WTC11 (cell line): ENCODE data around the gene BRD4. TPM values are rescaled to one million over a fixed set of nuclear protein-coding genes. Genes with fewer than 3 reads are reported as not detected.
"Not testable (repeated sequence)": the region's sequence is repeated elsewhere in the genome, so short reads cannot be mapped to it uniquely, and the experiment has no call there.

ENCODE experiments used
- ATAC-seq: fragments of 200-7000 bp; cut with Tn5 transposase; 2 replicates; pipeline ENCODE4 v1.10.0; 2021; ENCODE audit warnings: mild to moderate bottlenecking, moderate library complexity
- CTCF ChIA-PET: fragments of 300-600 bp; sonication (Branson Sonifier 250); formaldehyde crosslinking; loops from one replicate; lab custom pipeline; 2021; ENCODE audit warnings: antibody characterized with exemption; lab: Charles Lee
- POLR2A ChIA-PET: fragments of 350-600 bp; sonication (Branson Sonifier 250); formaldehyde crosslinking; loops from one replicate; lab custom pipeline; 2021; ENCODE audit warnings: antibody characterized with exemption; lab: Charles Lee
- DNase-seq: peaks from one replicate; pipeline ENCODE4 v3.0.0; 2021; ENCODE audit warnings: low spot score
- H3K27ac Mint-ChIP-seq: 2 replicates; pipeline ENCODE4 v1.8.0; 2021; ENCODE audit warnings: mixed read lengths
- H3K27me3 Mint-ChIP-seq: 2 replicates; pipeline ENCODE4 v1.8.0; 2021; ENCODE audit warnings: low read depth, mild to moderate bottlenecking, moderate library complexity, mixed read lengths
- H3K36me3 Mint-ChIP-seq: 2 replicates; pipeline ENCODE4 v1.8.0; 2021; ENCODE audit warnings: mixed read lengths
- H3K4me1 Mint-ChIP-seq: 2 replicates; pipeline ENCODE4 v1.8.0; 2022; ENCODE audit warnings: mixed read lengths
- H3K4me3 Mint-ChIP-seq: 2 replicates; pipeline ENCODE4 v1.8.0; 2021; ENCODE audit warnings: mild to moderate bottlenecking, moderate library complexity, mixed read lengths
- H3K9me3 Mint-ChIP-seq: 2 replicates; pipeline ENCODE4 v1.8.0; 2021; ENCODE audit warnings: mixed read lengths
- CREM ChIP-seq: sonication (generic); formaldehyde crosslinking; IDR thresholded peaks from 2 replicates; pipeline ENCODE4 v1.8.1; 2022; ENCODE audit warnings: mild to moderate bottlenecking, missing genetic modification reagents, moderate library complexity
- FOXP1 ChIP-seq: sonication (generic); formaldehyde crosslinking; IDR thresholded peaks from 2 replicates; pipeline ENCODE4 v1.8.0; 2022; ENCODE audit warnings: missing genetic modification reagents, mild to moderate bottlenecking, moderate library complexity, borderline replicate concordance
- GTF2I ChIP-seq: fragments of 250-450 bp; sonication (Bioruptor Pico); conservative IDR thresholded peaks from 2 replicates; pipeline ENCODE4 v1.4.0; 2021; ENCODE audit warnings: mild to moderate bottlenecking
- JUN ChIP-seq: sonication (generic); formaldehyde crosslinking; IDR thresholded peaks from 2 replicates; pipeline ENCODE4 v1.8.0; 2023; ENCODE audit warnings: mild to moderate bottlenecking, missing genetic modification reagents
- KAT7 ChIP-seq: sonication (generic); formaldehyde crosslinking; IDR thresholded peaks from 2 replicates; pipeline ENCODE4 v1.8.1; 2023; ENCODE audit warnings: missing genetic modification reagents, mild to moderate bottlenecking, borderline replicate concordance
- MYBL2 ChIP-seq: sonication (generic); formaldehyde crosslinking; IDR thresholded peaks from 2 replicates; pipeline ENCODE4 v1.8.1; 2023; ENCODE audit warnings: mild to moderate bottlenecking, moderate library complexity, missing genetic modification reagents
- NFYB ChIP-seq: sonication (generic); formaldehyde crosslinking; conservative IDR thresholded peaks from 2 replicates; pipeline ENCODE4 v1.8.0; 2022; ENCODE audit warnings: low read depth, missing genetic modification reagents
- NR2C2 ChIP-seq: sonication (generic); formaldehyde crosslinking; IDR thresholded peaks from 2 replicates; pipeline ENCODE4 v1.8.0; 2022; ENCODE audit warnings: mild to moderate bottlenecking, missing genetic modification reagents
- RORB ChIP-seq: fragments of 250-450 bp; sonication (Bioruptor Pico); IDR thresholded peaks from 2 replicates; pipeline ENCODE4 v1.9.0; 2021; ENCODE audit warnings: mild to moderate bottlenecking
- ZBTB21 ChIP-seq: sonication (generic); formaldehyde crosslinking; IDR thresholded peaks from 2 replicates; pipeline ENCODE4 v1.8.1; 2023; ENCODE audit warnings: mild to moderate bottlenecking, missing genetic modification reagents, borderline replicate concordance
- ZNF263 ChIP-seq: sonication (generic); formaldehyde crosslinking; IDR thresholded peaks from 2 replicates; pipeline ENCODE4 v1.8.1; 2022; ENCODE audit warnings: low read depth, mild to moderate bottlenecking, moderate library complexity, missing genetic modification reagents
- ZNF671 ChIP-seq: fragments of 250-450 bp; sonication (Bioruptor Pico); IDR thresholded peaks from 2 replicates; pipeline ENCODE4 v1.8.0; 2021; ENCODE audit warnings: mild to moderate bottlenecking
- total RNA-seq: library from RNA; stranded (reverse); gene quantifications from 3 replicates; pipeline ENCODE4 v1.2.3, GENCODE V29; 2021
- TF ChIP-seq, protein P1 (sequence below): fragments of 250-450 bp; sonication (Bioruptor Pico); IDR thresholded peaks from 2 replicates; pipeline ENCODE4 v1.9.0; 2021; ENCODE audit warnings: moderate library complexity, mild to moderate bottlenecking, inconsistent platforms, borderline replicate concordance
- TF ChIP-seq, protein P2 (sequence below): fragments of 250-450 bp; sonication (Bioruptor Pico); IDR thresholded peaks from 2 replicates; pipeline ENCODE4 v2.1.2; 2022; ENCODE audit warnings: mild to moderate bottlenecking, moderate library complexity
- TF ChIP-seq, protein P3 (sequence below): sonication (generic); formaldehyde crosslinking; IDR thresholded peaks from 2 replicates; pipeline ENCODE4 v1.8.0; 2023; ENCODE audit warnings: missing genetic modification reagents, mild to moderate bottlenecking, borderline replicate concordance
- TF ChIP-seq, protein P4 (sequence below): sonication (generic); formaldehyde crosslinking; conservative IDR thresholded peaks from 2 replicates; pipeline ENCODE4 v1.8.1; 2022; ENCODE audit warnings: mild to moderate bottlenecking, missing genetic modification reagents
- TF ChIP-seq, protein P5 (sequence below): sonication (generic); formaldehyde crosslinking; IDR thresholded peaks from 2 replicates; pipeline ENCODE4 v1.8.1; 2023; ENCODE audit warnings: mild to moderate bottlenecking, missing genetic modification reagents

Gene BRD4
- total RNA-seq, 1 experiment from 2014 or later: 128 TPM

DNA sequence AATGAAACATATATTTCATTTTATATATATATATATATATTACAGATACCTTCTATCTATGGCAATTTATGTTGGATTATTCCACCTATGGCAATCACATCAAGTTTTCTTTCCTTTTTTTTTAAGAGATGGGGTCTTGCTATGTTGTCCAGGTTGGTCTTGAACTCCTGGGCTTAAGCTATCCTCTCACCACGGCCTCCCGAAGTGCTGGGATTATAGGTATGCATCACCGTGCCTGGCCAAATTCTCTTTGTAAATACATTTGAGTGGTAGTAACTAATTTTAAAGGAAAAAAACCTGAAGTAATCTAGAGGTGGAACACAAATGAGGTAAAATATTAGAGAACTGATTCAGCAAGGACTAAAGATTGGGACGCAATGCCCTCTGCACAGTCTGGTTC is 21.6 kb upstream of the BRD4 start:
- H3K36me3 Mint-ChIP-seq: peaks cover 41% of the 10 kb centered on the region
- no peaks in the 10 kb centered on the region for H3K9me3 Mint-ChIP-seq
- ATAC-seq: no peak
- no peak for DNase-seq
- ChIA-PET POLR2A (no interaction called here), CTCF (no interaction called here)
- no peaks in the 10 kb centered on the region for H3K4me1 Mint-ChIP-seq
- no peak overlapping the region for H3K4me3 Mint-ChIP-seq
- TF ChIP-seq NR2C2 (CRISPR knock-in tag) (no peak), CREM (CRISPR knock-in tag) (no peak), RORB (CRISPR knock-in tag) (no peak)
- no peak overlapping the region for H3K27ac Mint-ChIP-seq
- no peaks in the 10 kb centered on the region for H3K27me3 Mint-ChIP-seq

DNA sequence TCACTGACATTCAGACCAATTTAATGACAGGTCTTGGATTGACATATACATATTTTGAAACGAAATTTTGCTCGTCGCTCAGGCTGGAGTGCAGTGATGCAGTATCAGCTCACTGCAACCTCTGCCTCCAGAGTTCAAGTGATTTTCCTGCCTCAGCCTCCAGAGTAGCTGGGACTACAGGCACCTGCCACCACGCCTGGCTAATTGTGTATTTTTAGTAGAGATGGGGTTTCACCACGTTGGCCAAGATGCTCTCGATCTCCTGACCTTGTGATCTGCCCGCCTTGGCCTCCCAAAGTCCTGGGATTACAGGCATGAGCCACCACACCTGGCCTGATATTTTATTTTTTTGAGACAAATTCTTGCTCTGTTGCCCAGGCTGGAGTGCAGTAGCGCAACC is 20.2 kb upstream of the BRD4 start:
- POLR2A ChIA-PET, ATAC-seq, H3K27me3 Mint-ChIP-seq, H3K27ac Mint-ChIP-seq, DNase-seq, H3K4me1 Mint-ChIP-seq, H3K9me3 Mint-ChIP-seq, H3K4me3 Mint-ChIP-seq: not testable (repeated sequence)
- CTCF ChIA-PET: interaction anchor here (0.6 to 1.2 kb wide), 2 partner anchors 9 to 67 kb away, joined by 3 read pairs; no protein-coding TSS in a partner anchor
- H3K36me3 Mint-ChIP-seq: peaks cover 27% of the 10 kb centered on the region

DNA sequence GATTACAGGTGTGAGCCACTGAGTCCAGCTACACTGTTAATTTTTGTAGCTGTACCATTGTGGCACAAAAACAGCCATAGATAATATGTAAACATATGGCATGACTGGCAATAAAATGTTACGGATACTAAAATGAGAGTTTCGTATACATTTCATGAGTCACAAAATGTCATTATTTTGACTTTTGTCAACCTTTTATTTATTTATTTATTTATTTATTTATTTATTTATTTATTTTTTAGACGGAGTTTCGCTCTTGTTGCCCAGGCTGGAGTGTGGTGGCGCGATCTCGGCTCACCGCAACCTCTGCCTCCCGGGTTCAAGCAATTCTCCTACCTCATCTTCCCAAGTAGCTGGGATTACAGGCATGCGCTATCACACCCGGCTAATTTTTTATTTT is 9.0 kb upstream of the BRD4 start:
- H3K4me1 Mint-ChIP-seq, CTCF ChIA-PET, ATAC-seq, DNase-seq, H3K36me3 Mint-ChIP-seq, POLR2A ChIA-PET, H3K4me3 Mint-ChIP-seq, H3K9me3 Mint-ChIP-seq, H3K27ac Mint-ChIP-seq, H3K27me3 Mint-ChIP-seq: not testable (repeated sequence)

DNA sequence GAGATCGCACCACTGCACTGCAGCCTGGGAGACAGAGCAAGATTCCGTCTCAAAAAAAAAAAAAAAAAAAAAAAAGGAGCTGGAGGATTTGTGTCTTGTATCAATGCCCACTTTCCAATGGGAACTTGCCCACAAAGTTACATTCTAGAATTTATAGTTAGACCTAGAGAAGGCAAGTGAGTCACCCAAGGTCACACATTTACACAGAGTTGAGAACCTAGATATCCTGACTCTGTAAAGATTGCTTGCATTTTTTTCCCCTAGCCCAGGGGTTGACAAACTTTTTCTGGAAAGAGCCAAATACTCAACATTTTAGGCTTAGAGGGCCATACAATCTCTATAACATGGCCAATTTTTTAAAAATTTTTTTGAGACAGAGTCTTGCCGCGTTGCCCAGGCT is 7.7 kb upstream of the BRD4 start:
- Mint-ChIP-seq H3K36me3 (peaks cover 3% of the 10 kb centered on the region; the same call in 1 of the 2 replicates), H3K9me3 (no peaks in the 10 kb centered on the region), H3K27me3 (no peaks in the 10 kb centered on the region), H3K4me3 (no peak overlapping the region), H3K4me1 (no peaks in the 10 kb centered on the region), H3K27ac (no peak overlapping the region)
- ChIA-PET POLR2A (no interaction called here), CTCF (interaction anchor here (0.6 kb wide), 1 partner anchor 248 kb away, joined by 3 read pairs; no protein-coding TSS in a partner anchor)
- ATAC-seq (no peak), DNase-seq (no peak)
- TF ChIP-seq, protein P1, sequence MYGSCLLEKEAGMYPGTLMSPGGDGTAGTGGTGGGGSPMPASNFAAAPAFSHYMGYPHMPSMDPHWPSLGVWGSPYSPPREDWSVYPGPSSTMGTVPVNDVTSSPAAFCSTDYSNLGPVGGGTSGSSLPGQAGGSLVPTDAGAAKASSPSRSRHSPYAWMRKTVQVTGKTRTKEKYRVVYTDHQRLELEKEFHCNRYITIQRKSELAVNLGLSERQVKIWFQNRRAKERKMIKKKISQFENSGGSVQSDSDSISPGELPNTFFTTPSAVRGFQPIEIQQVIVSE: no peak
- TF ChIP-seq ZBTB21: no peak
- no peak for TF ChIP-seq JUN (CRISPR knock-in tag)
- TF ChIP-seq KAT7 (CRISPR knock-in tag): no peak
- no peak for TF ChIP-seq NFYB
- TF ChIP-seq MYBL2 (CRISPR knock-in tag): no peak
- no peak for TF ChIP-seq ZNF263 (CRISPR knock-in tag)
- TF ChIP-seq, protein P2, sequence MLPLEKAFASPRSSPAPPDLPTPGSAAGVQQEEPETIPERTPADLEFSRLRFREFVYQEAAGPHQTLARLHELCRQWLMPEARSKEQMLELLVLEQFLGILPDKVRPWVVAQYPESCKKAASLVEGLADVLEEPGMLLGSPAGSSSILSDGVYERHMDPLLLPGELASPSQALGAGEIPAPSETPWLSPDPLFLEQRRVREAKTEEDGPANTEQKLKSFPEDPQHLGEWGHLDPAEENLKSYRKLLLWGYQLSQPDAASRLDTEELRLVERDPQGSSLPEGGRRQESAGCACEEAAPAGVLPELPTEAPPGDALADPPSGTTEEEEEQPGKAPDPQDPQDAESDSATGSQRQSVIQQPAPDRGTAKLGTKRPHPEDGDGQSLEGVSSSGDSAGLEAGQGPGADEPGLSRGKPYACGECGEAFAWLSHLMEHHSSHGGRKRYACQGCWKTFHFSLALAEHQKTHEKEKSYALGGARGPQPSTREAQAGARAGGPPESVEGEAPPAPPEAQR (CRISPR knock-in tag): no peak
- TF ChIP-seq ZNF671: no peak
- TF ChIP-seq, protein P3, sequence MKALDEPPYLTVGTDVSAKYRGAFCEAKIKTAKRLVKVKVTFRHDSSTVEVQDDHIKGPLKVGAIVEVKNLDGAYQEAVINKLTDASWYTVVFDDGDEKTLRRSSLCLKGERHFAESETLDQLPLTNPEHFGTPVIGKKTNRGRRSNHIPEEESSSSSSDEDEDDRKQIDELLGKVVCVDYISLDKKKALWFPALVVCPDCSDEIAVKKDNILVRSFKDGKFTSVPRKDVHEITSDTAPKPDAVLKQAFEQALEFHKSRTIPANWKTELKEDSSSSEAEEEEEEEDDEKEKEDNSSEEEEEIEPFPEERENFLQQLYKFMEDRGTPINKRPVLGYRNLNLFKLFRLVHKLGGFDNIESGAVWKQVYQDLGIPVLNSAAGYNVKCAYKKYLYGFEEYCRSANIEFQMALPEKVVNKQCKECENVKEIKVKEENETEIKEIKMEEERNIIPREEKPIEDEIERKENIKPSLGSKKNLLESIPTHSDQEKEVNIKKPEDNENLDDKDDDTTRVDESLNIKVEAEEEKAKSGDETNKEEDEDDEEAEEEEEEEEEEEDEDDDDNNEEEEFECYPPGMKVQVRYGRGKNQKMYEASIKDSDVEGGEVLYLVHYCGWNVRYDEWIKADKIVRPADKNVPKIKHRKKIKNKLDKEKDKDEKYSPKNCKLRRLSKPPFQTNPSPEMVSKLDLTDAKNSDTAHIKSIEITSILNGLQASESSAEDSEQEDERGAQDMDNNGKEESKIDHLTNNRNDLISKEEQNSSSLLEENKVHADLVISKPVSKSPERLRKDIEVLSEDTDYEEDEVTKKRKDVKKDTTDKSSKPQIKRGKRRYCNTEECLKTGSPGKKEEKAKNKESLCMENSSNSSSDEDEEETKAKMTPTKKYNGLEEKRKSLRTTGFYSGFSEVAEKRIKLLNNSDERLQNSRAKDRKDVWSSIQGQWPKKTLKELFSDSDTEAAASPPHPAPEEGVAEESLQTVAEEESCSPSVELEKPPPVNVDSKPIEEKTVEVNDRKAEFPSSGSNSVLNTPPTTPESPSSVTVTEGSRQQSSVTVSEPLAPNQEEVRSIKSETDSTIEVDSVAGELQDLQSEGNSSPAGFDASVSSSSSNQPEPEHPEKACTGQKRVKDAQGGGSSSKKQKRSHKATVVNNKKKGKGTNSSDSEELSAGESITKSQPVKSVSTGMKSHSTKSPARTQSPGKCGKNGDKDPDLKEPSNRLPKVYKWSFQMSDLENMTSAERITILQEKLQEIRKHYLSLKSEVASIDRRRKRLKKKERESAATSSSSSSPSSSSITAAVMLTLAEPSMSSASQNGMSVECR (CRISPR knock-in tag): no peak
- TF ChIP-seq FOXP1 (CRISPR knock-in tag): no peak
- TF ChIP-seq, protein P4, sequence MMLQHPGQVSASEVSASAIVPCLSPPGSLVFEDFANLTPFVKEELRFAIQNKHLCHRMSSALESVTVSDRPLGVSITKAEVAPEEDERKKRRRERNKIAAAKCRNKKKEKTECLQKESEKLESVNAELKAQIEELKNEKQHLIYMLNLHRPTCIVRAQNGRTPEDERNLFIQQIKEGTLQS: no peak
- TF ChIP-seq, protein P5, sequence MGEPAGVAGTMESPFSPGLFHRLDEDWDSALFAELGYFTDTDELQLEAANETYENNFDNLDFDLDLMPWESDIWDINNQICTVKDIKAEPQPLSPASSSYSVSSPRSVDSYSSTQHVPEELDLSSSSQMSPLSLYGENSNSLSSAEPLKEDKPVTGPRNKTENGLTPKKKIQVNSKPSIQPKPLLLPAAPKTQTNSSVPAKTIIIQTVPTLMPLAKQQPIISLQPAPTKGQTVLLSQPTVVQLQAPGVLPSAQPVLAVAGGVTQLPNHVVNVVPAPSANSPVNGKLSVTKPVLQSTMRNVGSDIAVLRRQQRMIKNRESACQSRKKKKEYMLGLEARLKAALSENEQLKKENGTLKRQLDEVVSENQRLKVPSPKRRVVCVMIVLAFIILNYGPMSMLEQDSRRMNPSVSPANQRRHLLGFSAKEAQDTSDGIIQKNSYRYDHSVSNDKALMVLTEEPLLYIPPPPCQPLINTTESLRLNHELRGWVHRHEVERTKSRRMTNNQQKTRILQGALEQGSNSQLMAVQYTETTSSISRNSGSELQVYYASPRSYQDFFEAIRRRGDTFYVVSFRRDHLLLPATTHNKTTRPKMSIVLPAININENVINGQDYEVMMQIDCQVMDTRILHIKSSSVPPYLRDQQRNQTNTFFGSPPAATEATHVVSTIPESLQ (CRISPR knock-in tag): no peak
- no peak for TF ChIP-seq RORB (CRISPR knock-in tag)
- no peak for TF ChIP-seq GTF2I
